Fibroblast of the aortic adventitia (primary cell): ENCODE measurements around the gene XYLT2. TPM values are rescaled to one million over a fixed set of nuclear protein-coding genes. Genes with fewer than 3 reads are reported as not detected.

Experiments used
- DNase-seq: peaks from one replicate; pipeline ENCODE4 v3.0.0-alpha.2; 2010; ENCODE audit warnings: low read depth
- H3K4me3 ChIP-seq: 2 replicates; pipeline ENCODE4 v1.5.1; 2011; ENCODE audit warnings: low read depth, mild to moderate bottlenecking, control low read depth, low read length, moderate library complexity
- CTCF ChIP-seq: IDR thresholded peaks from 2 replicates; pipeline ENCODE4 v1.5.1; 2011; ENCODE audit warnings: mild to moderate bottlenecking, low read length, control low read depth, inconsistent platforms; ENCODE audit not compliant: insufficient read depth
- total RNA-seq: library from RNA; depleted of rRNA; stranded (reverse); fragments of >200 nt; gene quantifications from 2 replicates; pipeline ENCODE4 v1.2.3, GENCODE V29; 2012; ENCODE audit warnings: low replicate concordance

XYLT2 gene
- total RNA-seq, 1 donor: 33.9 TPM

DNA sequence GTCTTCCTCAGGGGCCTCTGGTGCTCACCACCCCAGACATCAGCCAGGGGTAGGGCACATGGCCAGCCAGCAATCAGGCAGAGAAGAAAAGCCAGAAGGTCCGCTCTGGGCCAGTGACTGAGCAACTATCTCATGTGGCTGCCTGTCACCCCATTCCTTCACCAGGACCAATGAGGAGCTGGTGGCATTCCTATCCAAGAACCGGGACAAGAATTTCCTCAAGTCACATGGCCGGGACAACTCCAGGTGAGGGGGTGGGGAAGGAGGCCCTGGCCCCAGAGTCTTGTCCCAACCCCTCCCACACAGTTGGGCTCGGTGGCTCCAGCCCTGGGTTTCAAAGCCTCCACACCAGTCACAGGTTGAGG is 9.4 kb downstream of the XYLT2 start:
- TF ChIP-seq CTCF: no peak
- DNase-seq: no peak
- H3K4me3 ChIP-seq: no peak overlapping the region

- no peak for DNase-seq
- TF ChIP-seq CTCF: no peak
- H3K4me3 ChIP-seq: no peak overlapping the region
Observed at GRCh38 chr17:50355701-50356341, 9.9 kb downstream of the XYLT2 start.

GRCh38 chr17:50356418-50356817 is 10.5 kb downstream of the XYLT2 start:
- DNase-seq: no peak

DNA sequence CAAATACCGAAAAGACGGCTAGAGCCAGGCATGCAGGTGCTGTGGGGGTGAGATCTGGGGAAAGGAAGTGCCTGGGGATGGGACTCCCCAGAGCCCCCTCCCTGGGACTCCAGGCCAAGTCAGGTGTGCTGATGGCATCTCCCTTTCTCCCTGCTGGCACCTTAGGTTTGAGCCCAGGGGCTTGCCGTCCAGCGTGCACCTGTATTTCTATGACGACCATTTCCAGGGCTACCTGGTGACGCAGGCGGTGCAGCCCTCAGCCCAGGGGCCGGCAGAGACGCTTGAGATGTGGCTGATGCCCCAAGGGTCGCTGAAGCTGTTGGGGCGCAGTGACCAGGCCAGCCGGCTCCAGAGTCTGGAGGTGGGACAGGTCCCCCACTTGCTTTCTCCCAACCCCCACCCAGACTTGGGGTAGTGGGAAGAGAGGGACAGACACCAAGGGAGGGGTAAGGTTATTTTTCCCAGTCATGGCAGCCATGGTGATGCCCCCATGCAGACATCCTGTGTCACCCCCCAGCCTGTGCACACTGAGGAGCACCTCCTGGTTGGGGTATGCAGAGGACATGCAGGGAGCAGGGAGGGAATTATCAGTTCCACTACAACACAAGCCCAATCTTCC is 11.1 kb downstream of the XYLT2 start:
- DNase-seq: no peak
- no peak overlapping the region for H3K4me3 ChIP-seq
- no peak for TF ChIP-seq CTCF

More at GRCh38 chr17:50356418-50356817, 10.5 kb downstream of the XYLT2 start:
- no peak for TF ChIP-seq CTCF
- H3K4me3 ChIP-seq: no peak overlapping the region

GRCh38 chr17:50358177-50358576 is 12.3 kb downstream of the XYLT2 start:
- TF ChIP-seq CTCF: no peak
- H3K4me3 ChIP-seq: no peak overlapping the region
- DNase-seq: no peak

GRCh38 chr17:50359005-50359699 is 13.2 kb downstream of the XYLT2 start:
- H3K4me3 ChIP-seq: no peak overlapping the region
- no peak for TF ChIP-seq CTCF
- DNase-seq: peak; percentile 36
